ENCODE results near the gene RGS12. TPM values are rescaled to one million over a fixed set of nuclear protein-coding genes. Genes with fewer than 3 reads are reported as not detected.

Gene RGS12
- polyA plus RNA-seq, 1 of the 3 experiments (the other 2 are of a cell fraction), result 18.4 TPM

DNA sequence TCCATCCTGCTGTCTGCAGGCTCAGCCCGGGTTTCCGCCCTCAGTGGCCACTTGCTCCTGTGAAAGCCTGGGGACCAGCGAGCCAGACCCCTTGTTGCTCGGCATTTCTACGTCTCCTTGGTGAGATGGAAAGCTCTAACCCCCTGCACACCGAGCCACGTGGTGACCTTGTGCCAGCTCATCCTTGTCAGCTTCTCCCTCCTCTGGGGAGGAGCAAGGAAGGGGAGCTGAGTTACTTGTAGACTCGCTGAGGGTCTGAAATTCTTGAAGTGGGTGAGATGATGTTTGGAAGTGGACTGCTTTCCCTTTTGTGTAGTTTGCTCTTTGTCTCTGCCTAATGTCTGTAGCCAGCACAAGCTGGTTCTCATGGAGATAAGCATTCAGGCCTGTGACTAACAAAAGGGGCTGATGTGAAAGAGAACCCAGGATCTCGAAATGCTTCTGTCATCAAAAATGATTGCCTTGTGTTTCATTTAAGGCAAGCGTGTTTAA, 29.3 kb downstream of the RGS12 start (continued):
- TF ChIP-seq SMC3 (IDR thresholded peaks at IDR 0.05; ENCODE audit: low read depth, low read length) (no peak), FOXM1 (IDR thresholded peaks at IDR 0.05; ENCODE audit: low read depth) (no peak), YY1 (IDR thresholded peaks at IDR 0.05; ENCODE audit: low read depth) (no peak), JUND (IDR thresholded peaks at IDR 0.05) (no peak), POLR2AphosphoS5 (IDR thresholded peaks at IDR 0.05; ENCODE audit: low read depth, low read length) (no peak), MXI1 (IDR thresholded peaks at IDR 0.05; ENCODE audit: low read depth, low read length) (no peak)
- TF ChIP-seq, protein P1, sequence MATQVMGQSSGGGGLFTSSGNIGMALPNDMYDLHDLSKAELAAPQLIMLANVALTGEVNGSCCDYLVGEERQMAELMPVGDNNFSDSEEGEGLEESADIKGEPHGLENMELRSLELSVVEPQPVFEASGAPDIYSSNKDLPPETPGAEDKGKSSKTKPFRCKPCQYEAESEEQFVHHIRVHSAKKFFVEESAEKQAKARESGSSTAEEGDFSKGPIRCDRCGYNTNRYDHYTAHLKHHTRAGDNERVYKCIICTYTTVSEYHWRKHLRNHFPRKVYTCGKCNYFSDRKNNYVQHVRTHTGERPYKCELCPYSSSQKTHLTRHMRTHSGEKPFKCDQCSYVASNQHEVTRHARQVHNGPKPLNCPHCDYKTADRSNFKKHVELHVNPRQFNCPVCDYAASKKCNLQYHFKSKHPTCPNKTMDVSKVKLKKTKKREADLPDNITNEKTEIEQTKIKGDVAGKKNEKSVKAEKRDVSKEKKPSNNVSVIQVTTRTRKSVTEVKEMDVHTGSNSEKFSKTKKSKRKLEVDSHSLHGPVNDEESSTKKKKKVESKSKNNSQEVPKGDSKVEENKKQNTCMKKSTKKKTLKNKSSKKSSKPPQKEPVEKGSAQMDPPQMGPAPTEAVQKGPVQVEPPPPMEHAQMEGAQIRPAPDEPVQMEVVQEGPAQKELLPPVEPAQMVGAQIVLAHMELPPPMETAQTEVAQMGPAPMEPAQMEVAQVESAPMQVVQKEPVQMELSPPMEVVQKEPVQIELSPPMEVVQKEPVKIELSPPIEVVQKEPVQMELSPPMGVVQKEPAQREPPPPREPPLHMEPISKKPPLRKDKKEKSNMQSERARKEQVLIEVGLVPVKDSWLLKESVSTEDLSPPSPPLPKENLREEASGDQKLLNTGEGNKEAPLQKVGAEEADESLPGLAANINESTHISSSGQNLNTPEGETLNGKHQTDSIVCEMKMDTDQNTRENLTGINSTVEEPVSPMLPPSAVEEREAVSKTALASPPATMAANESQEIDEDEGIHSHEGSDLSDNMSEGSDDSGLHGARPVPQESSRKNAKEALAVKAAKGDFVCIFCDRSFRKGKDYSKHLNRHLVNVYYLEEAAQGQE (IDR thresholded peaks at IDR 0.05; ENCODE audit: low read depth, low read length), result no peak

DNA sequence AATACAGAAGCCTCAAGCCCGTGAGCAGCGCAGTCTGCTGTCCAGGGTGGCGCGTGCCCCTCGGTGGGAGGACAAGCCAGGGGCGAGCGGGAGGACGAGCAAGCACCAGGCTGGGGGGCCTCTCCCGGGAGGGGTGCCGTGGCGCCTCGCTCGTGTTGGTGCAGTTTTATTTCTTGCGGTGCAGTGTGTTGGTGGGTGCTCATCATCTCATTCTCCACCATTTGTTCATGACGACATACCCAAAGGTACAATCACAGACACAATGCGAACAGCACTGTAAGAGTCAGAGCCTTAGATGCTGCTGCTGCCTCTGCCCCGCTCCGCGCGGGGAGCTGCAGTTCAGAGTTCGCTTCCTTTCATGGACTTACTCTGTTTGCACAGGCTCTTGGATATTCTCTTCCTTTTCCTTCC, 30.3 kb downstream of the RGS12 start:
- Histone ChIP-seq H4K20me1 (ENCODE audit: insufficient read depth) (peaks cover 15% of the 10 kb centered on the region), H3K9ac (no peak overlapping the region), H3K4me2 (no peak overlapping the region), H3K27me3 (ENCODE audit: insufficient read depth) (no peaks in the 10 kb centered on the region), H2AFZ (ENCODE audit: low read depth) (no peak overlapping the region), H3F3A (replicated peaks; ENCODE audit: insufficient read depth) (no peaks in the 10 kb centered on the region), H3K4me1 (ENCODE audit: control insufficient read depth in 1 of 2, insufficient read depth in 2 of 2, low read depth in 1 of 2, low read length in 1 of 2) (peaks cover 4 to 14% of the 10 kb centered on the region in 2 experiments; a peak in 2 of 4 replicates), H3K9me2 (no peaks in the 10 kb centered on the region), H3K9me3 (no peaks in the 10 kb centered on the region), H3K79me2 (ENCODE audit: insufficient read depth) (peaks cover 89% of the 10 kb centered on the region), H3K4me3 (ENCODE audit: low read depth in 2 of 2, low read length in 1 of 2) (no peak overlapping the region), H3K36me3 (replicated peaks in 1 of 2; ENCODE audit: control insufficient read depth in 1 of 2, insufficient read depth in 2 of 2, low read length in 1 of 2) (peaks cover 7 to 8% of the 10 kb centered on the region in 2 experiments), H3K27ac (ENCODE audit: low read depth in 2 of 2, low read length in 1 of 2) (no peak overlapping the region)
- POLR2A ChIA-PET, result no interaction called here
- DNase-seq, result no peak
- CTCF ChIA-PET, result interaction anchor here (0.8 kb wide), 1 partner anchor 23 kb away, joined by 3 read pairs; no protein-coding TSS in a partner anchor
- 95% methylated on average over 21 of the region's 21 CpGs for WGBS (ENCODE audit: low lambda C conversion rate)
- TF ChIP-seq FOSL2 (IDR thresholded peaks at IDR 0.05; ENCODE audit: borderline replicate concordance, low read depth) (no peak), MEF2A (IDR thresholded peaks at IDR 0.05; ENCODE audit: borderline replicate concordance, low read depth) (no peak), TAF1 (IDR thresholded peaks at IDR 0.05; ENCODE audit: borderline replicate concordance, low read depth, low read length) (no peak), NFIC (IDR thresholded peaks at IDR 0.05; ENCODE audit: borderline replicate concordance) (no peak), EP300 (IDR thresholded peaks at IDR 0.05; ENCODE audit: borderline replicate concordance in 1 of 2, low read depth in 1 of 2, low read length in 1 of 2) (no peak), NRF1 (IDR thresholded peaks at IDR 0.05; ENCODE audit: low read depth, low read length) (no peak), TEAD4 (IDR thresholded peaks at IDR 0.05; ENCODE audit: borderline replicate concordance, insufficient read depth) (no peak), SMC3 (IDR thresholded peaks at IDR 0.05; ENCODE audit: low read depth, low read length) (no peak), RXRA (IDR thresholded peaks at IDR 0.05; ENCODE audit: borderline replicate concordance, low read depth) (no peak), RAD21 (IDR thresholded peaks at IDR 0.05; ENCODE audit: low read length) (no peak), EZH2phosphoT487 (IDR thresholded peaks at IDR 0.05; ENCODE audit: borderline replicate concordance, low read depth) (no peak), MXI1 (IDR thresholded peaks at IDR 0.05; ENCODE audit: low read depth, low read length) (no peak)
- TF ChIP-seq, protein P2, sequence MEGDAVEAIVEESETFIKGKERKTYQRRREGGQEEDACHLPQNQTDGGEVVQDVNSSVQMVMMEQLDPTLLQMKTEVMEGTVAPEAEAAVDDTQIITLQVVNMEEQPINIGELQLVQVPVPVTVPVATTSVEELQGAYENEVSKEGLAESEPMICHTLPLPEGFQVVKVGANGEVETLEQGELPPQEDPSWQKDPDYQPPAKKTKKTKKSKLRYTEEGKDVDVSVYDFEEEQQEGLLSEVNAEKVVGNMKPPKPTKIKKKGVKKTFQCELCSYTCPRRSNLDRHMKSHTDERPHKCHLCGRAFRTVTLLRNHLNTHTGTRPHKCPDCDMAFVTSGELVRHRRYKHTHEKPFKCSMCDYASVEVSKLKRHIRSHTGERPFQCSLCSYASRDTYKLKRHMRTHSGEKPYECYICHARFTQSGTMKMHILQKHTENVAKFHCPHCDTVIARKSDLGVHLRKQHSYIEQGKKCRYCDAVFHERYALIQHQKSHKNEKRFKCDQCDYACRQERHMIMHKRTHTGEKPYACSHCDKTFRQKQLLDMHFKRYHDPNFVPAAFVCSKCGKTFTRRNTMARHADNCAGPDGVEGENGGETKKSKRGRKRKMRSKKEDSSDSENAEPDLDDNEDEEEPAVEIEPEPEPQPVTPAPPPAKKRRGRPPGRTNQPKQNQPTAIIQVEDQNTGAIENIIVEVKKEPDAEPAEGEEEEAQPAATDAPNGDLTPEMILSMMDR (IDR thresholded peaks at IDR 0.05), result no peak
- TF ChIP-seq, protein P3, sequence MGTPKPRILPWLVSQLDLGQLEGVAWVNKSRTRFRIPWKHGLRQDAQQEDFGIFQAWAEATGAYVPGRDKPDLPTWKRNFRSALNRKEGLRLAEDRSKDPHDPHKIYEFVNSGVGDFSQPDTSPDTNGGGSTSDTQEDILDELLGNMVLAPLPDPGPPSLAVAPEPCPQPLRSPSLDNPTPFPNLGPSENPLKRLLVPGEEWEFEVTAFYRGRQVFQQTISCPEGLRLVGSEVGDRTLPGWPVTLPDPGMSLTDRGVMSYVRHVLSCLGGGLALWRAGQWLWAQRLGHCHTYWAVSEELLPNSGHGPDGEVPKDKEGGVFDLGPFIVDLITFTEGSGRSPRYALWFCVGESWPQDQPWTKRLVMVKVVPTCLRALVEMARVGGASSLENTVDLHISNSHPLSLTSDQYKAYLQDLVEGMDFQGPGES (IDR thresholded peaks at IDR 0.05; ENCODE audit: low read depth, low read length), result no peak
- TF ChIP-seq, protein P1 (IDR thresholded peaks at IDR 0.05; ENCODE audit: low read depth, low read length), result no peak
- TF ChIP-seq, protein P4, sequence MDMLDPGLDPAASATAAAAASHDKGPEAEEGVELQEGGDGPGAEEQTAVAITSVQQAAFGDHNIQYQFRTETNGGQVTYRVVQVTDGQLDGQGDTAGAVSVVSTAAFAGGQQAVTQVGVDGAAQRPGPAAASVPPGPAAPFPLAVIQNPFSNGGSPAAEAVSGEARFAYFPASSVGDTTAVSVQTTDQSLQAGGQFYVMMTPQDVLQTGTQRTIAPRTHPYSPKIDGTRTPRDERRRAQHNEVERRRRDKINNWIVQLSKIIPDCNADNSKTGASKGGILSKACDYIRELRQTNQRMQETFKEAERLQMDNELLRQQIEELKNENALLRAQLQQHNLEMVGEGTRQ (IDR thresholded peaks at IDR 0.05; ENCODE audit: borderline replicate concordance, low read depth, low read length), result no peak

All from SK-N-SH (cell line).